ENCODE data around the gene TPST2.

- no peak for TF ChIP-seq ETS2 (tag; IDR thresholded peaks at IDR 0.05; ENCODE audit: borderline replicate concordance, poor library complexity, severe bottlenecking)
- TF ChIP-seq ELF4 (CRISPR knock-in tag; IDR thresholded peaks at IDR 0.05), result no peak
- TF ChIP-seq SETDB1 (IDR thresholded peaks at IDR 0.05; ENCODE audit: low read length), result no peak
- no peak for TF ChIP-seq PRMT5 (CRISPR knock-in tag; IDR thresholded peaks at IDR 0.05)
- no peak for TF ChIP-seq HIVEP1 (CRISPR knock-in tag; IDR thresholded peaks at IDR 0.05)
- no peak for TF ChIP-seq CREB1 (IDR thresholded peaks at IDR 0.05)
- TF ChIP-seq CREB1 (CRISPR knock-in tag; IDR thresholded peaks at IDR 0.05), result no peak
- no peak for TF ChIP-seq ZNF140 (CRISPR knock-in tag; IDR thresholded peaks at IDR 0.05)
- TF ChIP-seq EZH2 (IDR thresholded peaks at IDR 0.05; ENCODE audit: borderline replicate concordance, low read depth, low read length), result no peak
- TF ChIP-seq ETS1 (conservative IDR thresholded peaks at IDR 0.05; ENCODE audit: control insufficient read depth, low read depth, low read length), result no peak
- no peak for TF ChIP-seq FOXP4 (CRISPR knock-in tag; IDR thresholded peaks at IDR 0.05; ENCODE audit: borderline replicate concordance)
- no peak for TF ChIP-seq ELK1 (CRISPR knock-in tag; IDR thresholded peaks at IDR 0.05)
- no peak for TF ChIP-seq IRF2 (CRISPR knock-in tag; IDR thresholded peaks at IDR 0.05)
- TF ChIP-seq CTCF (IDR thresholded peaks at IDR 0.05 in 2 of 3, conservative IDR thresholded peaks at IDR 0.05 in 1 of 3; ENCODE audit: insufficient read depth in 2 of 3, low read depth in 1 of 3, low read length in 3 of 3), result no peak
Measured at GRCh38 chr22:26534171-26534855, 55.6 kb downstream of the TPST2 start.
